Coronary artery (tissue), 2 donors: ENCODE measurements around the gene TNFSF8.

Experiments
- DNase-seq: peaks from one replicate; pipeline ENCODE4 v3.0.0-alpha.2; 2017; ENCODE audit warnings: low spot score
- H3K27ac ChIP-seq, 2 donors: fragments of 200-600 bp; sonication (generic); one replicate each; pipeline ENCODE4 v1.5.1; 2016 to 2019
- H3K4me3 ChIP-seq: fragments of 200-600 bp; sonication (generic); 2 replicates; pipeline ENCODE4 v1.5.1; 2016; ENCODE audit warnings: mild to moderate bottlenecking, moderate library complexity
- CTCF ChIP-seq: fragments of 200-600 bp; sonication (generic); IDR thresholded peaks from one replicate; pipeline ENCODE4 v1.5.1; 2019; ENCODE audit warnings: antibody characterized with exemption

Gene TNFSF8

DNA sequence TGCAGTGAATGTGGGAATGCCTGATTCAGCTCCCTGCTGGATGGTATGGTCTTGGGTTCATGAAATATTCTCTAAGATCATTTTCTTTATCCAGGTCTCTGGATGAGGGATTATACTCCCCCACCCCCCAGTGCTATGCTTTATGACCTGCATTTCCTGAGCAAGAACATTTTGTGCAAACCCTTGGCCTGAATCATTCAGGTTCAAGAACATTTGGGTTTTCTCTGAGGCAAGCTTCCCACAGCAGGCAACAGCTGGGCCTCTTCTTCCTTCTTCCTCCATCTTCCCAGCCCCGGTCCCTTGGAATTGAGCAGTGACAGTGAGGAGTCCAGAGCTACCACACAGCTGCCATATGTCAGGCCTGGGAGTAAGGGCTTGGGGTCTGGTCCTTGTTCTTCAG, 65.9 kb downstream of the TNFSF8 start:
- no peak for TF ChIP-seq CTCF
- no peak for DNase-seq
- Histone ChIP-seq H3K27ac (no peak overlapping the region), H3K4me3 (no peak overlapping the region)

DNA sequence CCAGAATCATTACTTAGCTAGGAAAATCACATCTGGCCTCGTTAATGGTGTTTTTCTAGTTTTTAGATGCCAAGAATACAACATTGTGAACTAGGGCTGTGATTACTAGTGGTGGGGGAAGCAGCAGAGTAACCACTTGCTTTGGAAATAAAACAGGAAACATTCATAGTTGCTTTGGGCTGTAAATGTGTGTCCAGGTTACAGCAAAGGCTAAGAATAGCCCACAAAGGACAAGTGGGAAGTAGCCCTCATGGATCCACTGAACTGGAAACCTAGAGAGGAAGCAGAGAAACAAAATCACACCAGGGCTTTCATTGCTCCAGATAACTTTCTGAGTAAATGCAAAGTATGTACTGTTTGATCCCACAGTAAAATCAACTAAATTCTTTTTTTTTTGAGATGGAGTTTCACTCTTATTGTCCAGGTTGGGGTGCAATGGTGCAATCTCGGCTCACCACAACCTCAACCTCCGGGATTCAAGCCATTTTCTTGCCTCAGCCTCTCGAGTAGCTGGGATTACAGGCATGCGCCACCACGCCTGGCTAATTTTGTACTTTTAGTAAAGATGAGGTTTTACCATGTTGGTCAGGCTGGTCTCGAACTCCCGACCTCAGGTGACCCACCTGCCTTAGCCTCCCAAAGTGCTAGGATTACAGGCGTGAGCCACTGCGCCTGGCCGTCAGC, 68.3 kb downstream of the TNFSF8 start:
- H3K4me3 ChIP-seq, result no peak overlapping the region
- no peak for TF ChIP-seq CTCF
- no peak overlapping the region for H3K27ac ChIP-seq
- DNase-seq, result no peak

GRCh38 chr9:114861273-114861672, 69.1 kb downstream of the TNFSF8 start:
- Histone ChIP-seq H3K27ac (peak overlapping the region in 1 of 2 donors; percentile 32), H3K4me3 (no peak overlapping the region)
- no peak for DNase-seq
- TF ChIP-seq CTCF, result no peak

DNA sequence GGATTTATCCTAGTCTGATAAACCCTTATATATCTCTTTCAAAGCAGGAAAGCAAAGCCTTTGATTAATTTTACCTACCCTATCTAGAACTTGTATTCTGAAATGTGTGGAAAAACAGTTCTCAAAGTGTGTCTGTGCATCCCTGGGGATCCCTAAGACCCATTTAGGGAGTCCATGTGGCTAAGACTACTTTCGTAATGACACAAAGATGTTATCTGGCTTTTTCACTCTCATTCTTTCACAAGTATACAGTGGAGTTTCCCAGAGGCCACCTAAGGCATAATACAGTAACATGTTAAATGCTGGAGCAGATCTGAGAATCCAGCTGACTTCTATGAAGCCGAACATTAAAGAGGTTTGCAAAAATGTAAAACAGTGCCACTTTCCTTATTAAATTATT, 70.2 kb downstream of the TNFSF8 start:
- no peak for TF ChIP-seq CTCF
- DNase-seq, result no peak
- Histone ChIP-seq H3K27ac (no peak overlapping the region), H3K4me3 (no peak overlapping the region)

DNA sequence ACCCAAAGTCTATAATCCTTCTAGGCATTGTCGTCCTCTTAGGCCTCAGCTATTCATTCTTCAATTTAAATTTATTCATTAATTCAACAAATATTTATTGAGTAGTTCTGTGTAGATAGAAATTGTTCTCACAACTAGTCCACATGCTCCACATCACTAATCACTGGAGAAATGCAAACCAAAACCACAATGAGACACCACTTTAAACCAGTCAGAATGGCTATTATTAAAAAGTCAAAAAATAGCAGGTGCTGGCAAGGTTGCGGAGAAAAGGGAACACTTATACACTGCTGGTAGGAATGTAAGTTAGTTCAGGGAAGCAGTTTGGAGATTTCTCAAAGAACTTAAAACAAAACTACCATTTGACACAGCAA, 73.5 kb downstream of the TNFSF8 start:
- peak overlapping the region in 1 of 2 donors; percentile 70 for H3K27ac ChIP-seq
- no peak for DNase-seq
- no peak for TF ChIP-seq CTCF
- H3K4me3 ChIP-seq, result no peak overlapping the region

DNA sequence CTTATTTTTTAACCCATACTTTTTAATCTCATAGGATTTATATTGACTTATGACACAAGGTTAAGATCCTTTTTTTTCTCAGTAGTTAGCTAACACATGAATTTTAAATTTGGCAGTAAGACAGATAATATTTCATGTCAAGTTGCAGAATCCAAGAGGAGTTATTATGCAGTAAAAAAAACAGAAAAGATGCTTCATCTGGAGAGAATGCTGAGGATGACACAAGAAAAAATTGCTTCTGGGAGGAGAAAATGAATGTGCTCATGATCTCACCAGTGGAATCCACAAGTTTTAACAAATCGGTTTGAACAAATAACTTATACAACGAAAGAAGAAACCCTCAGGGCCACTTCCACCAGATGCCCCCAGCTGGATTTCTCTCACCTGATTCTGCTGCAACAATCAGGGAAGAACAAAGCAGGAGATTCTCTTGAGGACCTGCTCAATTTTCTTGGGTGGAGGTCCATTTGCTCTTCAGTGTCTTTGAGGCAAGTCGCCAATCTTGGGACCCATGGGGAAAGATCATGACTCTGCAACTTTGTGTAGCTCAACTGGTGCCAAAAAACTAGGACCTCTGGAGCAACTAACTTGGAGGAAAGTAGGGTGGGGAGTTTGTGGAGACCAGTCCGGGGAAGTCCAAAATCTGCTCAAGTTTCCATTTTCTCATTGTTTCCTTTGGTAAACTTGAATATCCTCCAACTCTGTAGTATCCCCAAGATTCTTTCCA, 74.0 kb downstream of the TNFSF8 start:
- Histone ChIP-seq H3K27ac (peak overlapping the region in 1 of 2 donors; percentile 70), H3K4me3 (no peak overlapping the region)
- TF ChIP-seq CTCF, result no peak
- no peak for DNase-seq

DNA sequence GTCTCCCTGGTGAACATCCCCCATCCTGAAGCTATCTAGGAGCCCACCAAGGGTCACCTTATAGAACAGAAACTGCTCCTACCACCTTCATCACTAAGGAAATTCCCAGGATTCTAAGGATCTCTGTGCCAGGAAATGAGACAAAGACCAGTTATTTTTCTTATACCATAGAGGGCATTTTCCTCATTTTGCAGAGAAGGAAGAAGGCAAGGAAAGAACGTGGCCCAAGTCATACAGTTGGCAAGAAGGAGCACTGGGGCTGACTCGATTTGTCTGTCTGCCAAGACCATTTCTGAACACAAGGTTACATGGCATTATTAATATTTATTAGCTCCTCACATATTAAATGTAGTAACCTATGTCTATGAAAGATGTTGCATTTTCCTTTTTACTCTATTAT, 74.9 kb downstream of the TNFSF8 start:
- no peak for TF ChIP-seq CTCF
- H3K4me3 ChIP-seq, result no peak overlapping the region
- H3K27ac ChIP-seq, result no peak overlapping the region
- DNase-seq, result no peak
